CD4-positive, alpha-beta T cell treated with Interleukin-15 for 1 hour (primary cell): ENCODE results near the gene CAV1.

ENCODE experiments used
- DNase-seq: peaks from one replicate; pipeline ENCODE4 v3.0.0-alpha.2; 2020

Gene CAV1

GRCh38 chr7:116505278-116505677, 19.6 kb upstream of the CAV1 start:
- DNase-seq: no peak

GRCh38 chr7:116505823-116506222, 19.0 kb upstream of the CAV1 start:
- DNase-seq: no peak

GRCh38 chr7:116509982-116510579, 14.8 kb upstream of the CAV1 start:
- no peak for DNase-seq

GRCh38 chr7:116510795-116511194, 14.0 kb upstream of the CAV1 start:
- no peak for DNase-seq

GRCh38 chr7:116511552-116512519, 13.0 kb upstream of the CAV1 start:
- DNase-seq: no peak

GRCh38 chr7:116512520-116513188, 12.2 kb upstream of the CAV1 start:
- DNase-seq: no peak

- no peak for DNase-seq
Measured at GRCh38 chr7:116515584-116515983, 9.3 kb upstream of the CAV1 start.

GRCh38 chr7:116516324-116516723, 8.5 kb upstream of the CAV1 start:
- DNase-seq: no peak

- DNase-seq: no peak
Measured at GRCh38 chr7:116517626-116518025, 7.2 kb upstream of the CAV1 start.

GRCh38 chr7:116518961-116519360, 5.9 kb upstream of the CAV1 start:
- no peak for DNase-seq

- no peak for DNase-seq
Measured at GRCh38 chr7:116521046-116521664, 3.7 kb upstream of the CAV1 start.

GRCh38 chr7:116522247-116522646, 2.6 kb upstream of the CAV1 start:
- no peak for DNase-seq

GRCh38 chr7:116524221-116524608, 621 bp upstream of the CAV1 start:
- DNase-seq: no peak

GRCh38 chr7:116525298-116525912, 569 bp downstream of the CAV1 start:
- DNase-seq: no peak

- peak; percentile 59 for DNase-seq
Measured at GRCh38 chr7:116525913-116526861, 1.4 kb downstream of the CAV1 start.

GRCh38 chr7:116526897-116527296, 2.1 kb downstream of the CAV1 start:
- DNase-seq: no peak

- no peak for DNase-seq
Measured at GRCh38 chr7:116527521-116527920, 2.7 kb downstream of the CAV1 start.

- DNase-seq: no peak
Measured at GRCh38 chr7:116528008-116528789, 3.4 kb downstream of the CAV1 start.

GRCh38 chr7:116529250-116529649, 4.4 kb downstream of the CAV1 start:
- no peak for DNase-seq

- DNase-seq: no peak
Measured at GRCh38 chr7:116530107-116530820, 5.4 kb downstream of the CAV1 start.
